Nephron progenitor cell (in vitro differentiated cells): Measurements from ENCODE around the gene KCNJ15.

Experiments used
- DNase-seq: peaks from one replicate; pipeline ENCODE4 v3.0.0; 2021
- H3K27ac Mint-ChIP-seq: 2 replicates; pipeline ENCODE4 v1.8.0; 2021; ENCODE audit warnings: mild to moderate bottlenecking, moderate library complexity, mixed read lengths
- H3K27me3 Mint-ChIP-seq: 2 replicates; pipeline ENCODE4 v1.8.0; 2021; ENCODE audit warnings: mild to moderate bottlenecking, low read depth, mixed read lengths; ENCODE audit not compliant: poor library complexity
- H3K36me3 Mint-ChIP-seq: 2 replicates; pipeline ENCODE4 v1.8.0; 2021; ENCODE audit warnings: low read depth, mixed read lengths
- H3K4me1 Mint-ChIP-seq: 2 replicates; pipeline ENCODE4 v1.8.0; 2021; ENCODE audit warnings: mixed read lengths
- H3K4me3 Mint-ChIP-seq: 2 replicates; pipeline ENCODE4 v1.8.0; 2021; ENCODE audit warnings: mild to moderate bottlenecking, moderate library complexity, mixed read lengths
- H3K9me3 Mint-ChIP-seq: 2 replicates; pipeline ENCODE4 v1.8.0; 2021; ENCODE audit warnings: mild to moderate bottlenecking, moderate library complexity, mixed read lengths
- TF ChIP-seq, protein P1 (sequence below): fragments of 200-600 bp; sonication (generic); IDR thresholded peaks from 2 replicates; pipeline ENCODE4 v1.5.0; 2021; ENCODE audit warnings: antibody characterized with exemption

KCNJ15 gene

DNA sequence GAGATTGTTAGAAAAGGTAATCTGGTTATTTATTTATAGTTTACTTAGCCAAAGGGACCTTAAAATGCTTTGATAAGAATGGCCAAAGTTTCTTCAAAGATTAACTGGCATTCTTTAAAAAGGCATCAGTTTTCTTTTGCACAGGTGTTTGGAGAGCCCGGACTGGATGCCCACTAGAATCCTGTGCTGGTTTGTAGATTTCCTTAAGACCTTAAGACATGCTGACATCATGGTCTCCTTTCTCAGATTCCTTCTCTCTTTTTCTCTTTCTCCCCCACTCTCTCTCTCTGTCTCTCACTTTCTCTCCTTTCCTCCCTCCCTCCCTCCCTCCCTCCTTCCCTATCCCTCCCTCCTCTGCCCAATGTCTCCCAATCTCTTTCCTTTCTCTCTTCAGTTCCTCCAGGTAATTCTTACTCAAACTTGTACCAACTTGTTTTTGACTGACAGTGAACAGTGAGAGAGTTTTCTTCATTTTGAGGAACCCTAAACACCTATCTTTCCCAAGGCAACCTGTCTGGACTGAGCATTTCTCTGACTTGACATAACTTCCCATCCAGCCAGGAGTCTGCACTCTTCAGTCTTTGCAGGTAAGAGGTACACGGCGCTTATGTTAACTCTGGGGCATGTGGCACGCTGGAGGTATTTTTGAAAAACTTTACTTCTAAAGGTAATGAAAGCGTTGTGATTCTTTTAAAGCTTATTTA lies at the start of gene KCNJ15:
Gene KCNJ15 (plus strand): TSS at position 393 of the 704 bp plus-strand sequence. CDS start 42,271 bp downstream, outside the sequence.
- Mint-ChIP-seq H3K4me3 (no peak within 1 kb of the TSS), H3K9me3 (no peaks in the 10 kb centered on the region), H3K4me1 (peaks cover 10% of the 10 kb centered on the region), H3K27ac (no peak within 1 kb of the TSS), H3K27me3 (peaks cover 10% of the 10 kb centered on the region), H3K36me3 (no peaks in the 10 kb centered on the region)
- TF ChIP-seq, protein P1, sequence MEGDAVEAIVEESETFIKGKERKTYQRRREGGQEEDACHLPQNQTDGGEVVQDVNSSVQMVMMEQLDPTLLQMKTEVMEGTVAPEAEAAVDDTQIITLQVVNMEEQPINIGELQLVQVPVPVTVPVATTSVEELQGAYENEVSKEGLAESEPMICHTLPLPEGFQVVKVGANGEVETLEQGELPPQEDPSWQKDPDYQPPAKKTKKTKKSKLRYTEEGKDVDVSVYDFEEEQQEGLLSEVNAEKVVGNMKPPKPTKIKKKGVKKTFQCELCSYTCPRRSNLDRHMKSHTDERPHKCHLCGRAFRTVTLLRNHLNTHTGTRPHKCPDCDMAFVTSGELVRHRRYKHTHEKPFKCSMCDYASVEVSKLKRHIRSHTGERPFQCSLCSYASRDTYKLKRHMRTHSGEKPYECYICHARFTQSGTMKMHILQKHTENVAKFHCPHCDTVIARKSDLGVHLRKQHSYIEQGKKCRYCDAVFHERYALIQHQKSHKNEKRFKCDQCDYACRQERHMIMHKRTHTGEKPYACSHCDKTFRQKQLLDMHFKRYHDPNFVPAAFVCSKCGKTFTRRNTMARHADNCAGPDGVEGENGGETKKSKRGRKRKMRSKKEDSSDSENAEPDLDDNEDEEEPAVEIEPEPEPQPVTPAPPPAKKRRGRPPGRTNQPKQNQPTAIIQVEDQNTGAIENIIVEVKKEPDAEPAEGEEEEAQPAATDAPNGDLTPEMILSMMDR: no peak
- DNase-seq: no peak

DNA sequence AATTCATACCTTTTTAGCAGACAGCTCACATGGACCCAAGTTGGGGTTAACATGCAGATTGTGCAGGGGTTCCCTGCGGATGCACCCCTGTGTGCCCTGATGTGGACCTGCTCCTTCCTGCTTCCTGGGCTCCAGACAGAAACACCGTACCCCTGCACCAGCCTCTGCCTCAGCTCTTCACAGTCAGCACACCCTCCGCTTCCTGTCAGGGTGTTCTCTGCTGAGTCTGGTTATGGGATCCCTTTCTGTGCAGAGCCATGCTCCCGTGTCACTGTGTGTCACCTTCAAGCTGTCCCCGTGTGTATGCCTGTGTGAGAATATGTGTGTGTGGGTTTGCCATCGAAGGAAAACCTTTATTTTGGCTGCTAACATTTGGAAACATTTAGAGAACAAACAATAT lies 48.7 kb upstream of the KCNJ15 start:
- TF ChIP-seq, protein P1: no peak
- Mint-ChIP-seq H3K4me1 (peaks cover 14% of the 10 kb centered on the region), H3K4me3 (no peak overlapping the region), H3K27me3 (peaks cover 6% of the 10 kb centered on the region), H3K36me3 (peaks cover 7% of the 10 kb centered on the region), H3K9me3 (peaks cover 30% of the 10 kb centered on the region), H3K27ac (no peak overlapping the region)
- no peak for DNase-seq

DNA sequence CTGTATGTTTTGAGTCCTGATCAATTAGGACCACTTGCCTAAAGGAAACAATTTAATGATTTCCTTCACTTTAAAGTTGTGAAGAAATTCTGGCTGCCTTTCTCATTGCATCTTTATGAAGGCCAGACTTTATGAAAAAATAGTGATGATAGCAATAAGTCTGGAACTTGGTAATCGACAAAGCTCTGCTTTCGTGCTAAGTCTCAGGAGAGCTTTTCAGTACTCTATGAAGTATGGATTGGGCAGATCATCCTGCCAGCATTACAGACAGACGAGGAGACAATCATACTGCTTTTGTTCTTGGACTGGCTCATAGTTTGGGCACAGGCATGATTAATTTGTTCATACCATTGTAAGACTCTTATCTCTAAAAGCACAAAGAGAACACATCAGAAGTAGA lies 45.5 kb upstream of the KCNJ15 start:
- Mint-ChIP-seq H3K4me3 (no peak overlapping the region), H3K27ac (no peak overlapping the region), H3K9me3 (peaks cover 24% of the 10 kb centered on the region), H3K36me3 (peaks cover 7% of the 10 kb centered on the region), H3K4me1 (peaks cover 7% of the 10 kb centered on the region), H3K27me3 (peaks cover 3% of the 10 kb centered on the region)
- DNase-seq: no peak
- TF ChIP-seq, protein P1: no peak

DNA sequence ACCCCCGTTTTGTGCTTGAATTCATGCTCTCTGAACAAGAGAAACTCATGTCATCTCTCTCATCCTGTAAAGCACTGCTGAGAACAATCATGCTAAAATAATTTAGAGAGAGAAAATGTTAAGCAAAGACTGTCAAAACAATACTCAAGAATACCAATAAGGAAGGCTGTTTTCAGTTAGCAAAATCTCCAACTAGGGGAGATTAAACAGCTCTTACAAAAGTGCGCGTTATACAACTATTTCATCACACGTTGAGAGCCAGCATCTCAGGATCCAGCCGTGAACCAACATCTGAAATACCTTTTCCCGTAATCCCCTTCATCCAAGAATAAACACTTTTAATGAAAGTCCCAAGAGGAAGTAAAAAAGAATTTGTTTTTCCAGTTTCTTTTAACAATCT lies 44.1 kb upstream of the KCNJ15 start:
- H3K9me3 Mint-ChIP-seq: peaks cover 24% of the 10 kb centered on the region
- TF ChIP-seq, protein P1: no peak
- H3K4me3 Mint-ChIP-seq: no peak overlapping the region
- H3K36me3 Mint-ChIP-seq: peaks cover 7% of the 10 kb centered on the region
- H3K27ac Mint-ChIP-seq: no peak overlapping the region
- no peak for DNase-seq
- H3K4me1 Mint-ChIP-seq: peaks cover 7% of the 10 kb centered on the region
- peaks cover 5% of the 10 kb centered on the region for H3K27me3 Mint-ChIP-seq

DNA sequence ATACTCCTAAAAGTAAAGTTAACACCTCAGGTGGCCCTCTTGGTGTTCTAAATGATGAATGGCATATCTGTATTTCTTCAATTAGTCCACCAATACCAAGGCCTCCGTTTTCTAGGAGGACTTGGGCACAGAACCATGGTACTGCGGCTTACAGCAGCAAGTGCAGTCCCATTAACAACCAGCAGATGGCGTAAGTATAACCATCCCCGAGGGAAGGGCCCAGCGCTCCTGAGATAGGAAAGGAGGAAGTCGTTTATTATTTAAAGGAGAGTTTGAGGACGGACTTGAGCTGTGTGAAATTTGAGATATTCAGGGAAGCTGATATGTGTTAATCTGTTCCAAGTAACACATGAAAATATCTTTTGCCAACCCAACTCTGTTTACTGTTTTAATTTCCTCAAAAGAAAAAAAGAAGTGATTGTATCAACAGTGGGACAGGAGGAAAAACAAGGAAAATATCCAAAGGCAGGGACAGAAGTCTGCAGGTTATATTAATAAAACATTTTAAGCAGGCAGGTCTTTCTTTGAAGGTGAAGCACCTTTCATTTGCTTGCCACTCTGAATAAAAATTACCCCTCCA lies 37.7 kb upstream of the KCNJ15 start:
- TF ChIP-seq, protein P1: peak; percentile 78
- DNase-seq: peak; percentile 61
- peaks cover 2% of the 10 kb centered on the region for H3K27me3 Mint-ChIP-seq
- peaks cover 38% of the 10 kb centered on the region for H3K36me3 Mint-ChIP-seq
- H3K9me3 Mint-ChIP-seq: peaks cover 54% of the 10 kb centered on the region
- H3K4me1 Mint-ChIP-seq: peaks cover 5% of the 10 kb centered on the region
- H3K27ac Mint-ChIP-seq: no peak overlapping the region
- H3K4me3 Mint-ChIP-seq: no peak overlapping the region

DNA sequence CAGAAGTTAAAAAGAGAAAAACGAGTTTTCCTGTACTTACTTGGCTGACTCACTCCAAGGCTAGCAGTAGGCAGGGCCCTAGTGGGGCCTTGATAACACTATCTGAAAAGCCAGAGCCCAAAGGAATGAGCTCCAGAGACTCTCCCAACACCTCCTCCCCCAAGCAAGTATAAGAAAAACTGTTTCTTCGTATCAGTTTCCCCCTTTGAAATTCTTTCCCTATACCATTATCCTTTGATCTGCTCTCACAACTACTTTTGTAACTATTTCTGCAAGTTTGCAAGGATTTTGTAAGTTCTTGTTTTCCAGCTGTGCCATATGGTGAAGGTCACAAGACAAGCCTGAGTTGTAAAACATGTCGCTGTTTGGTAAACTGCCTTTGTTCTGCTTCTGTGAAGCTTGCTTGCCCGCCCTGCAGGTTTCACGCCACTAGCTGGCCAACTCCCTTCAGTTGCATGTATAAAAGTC lies 36.5 kb upstream of the KCNJ15 start:
- Mint-ChIP-seq H3K9me3 (peaks cover 64% of the 10 kb centered on the region), H3K4me3 (no peak overlapping the region), H3K27ac (peak overlapping the region; percentile 28), H3K36me3 (peaks cover 38% of the 10 kb centered on the region), H3K4me1 (peaks cover 5% of the 10 kb centered on the region), H3K27me3 (peaks cover 2% of the 10 kb centered on the region)
- DNase-seq: no peak
- TF ChIP-seq, protein P1: no peak
